Loucy (cell line): ENCODE results near the gene SLC4A3.
"Not testable (repeated sequence)": the region's sequence is repeated elsewhere in the genome, so short reads cannot be mapped to it uniquely, and the experiment has no call there.

Source experiments
- H2AFZ ChIP-seq: fragments of 200-600 bp; sonication (generic); 2 replicates; pipeline ENCODE4 v1.6.0; 2016; ENCODE audit warnings: antibody characterized with exemption, mild to moderate bottlenecking, low read length, moderate library complexity
- H3F3A ChIP-seq: fragments of 200-600 bp; 2 replicates; pipeline ENCODE4 v1.6.0; 2016; ENCODE audit warnings: antibody characterized with exemption, low read depth, mild to moderate bottlenecking
- H3K27me3 ChIP-seq: fragments of 200-600 bp; sonication (generic); 2 replicates; pipeline ENCODE4 v1.6.1; 2014; ENCODE audit warnings: low read length, mild to moderate bottlenecking; ENCODE audit not compliant: insufficient read depth, poor library complexity, severe bottlenecking
- H3K36me3 ChIP-seq: fragments of 200-600 bp; sonication (generic); 2 replicates; pipeline ENCODE4 v1.6.1; 2016; ENCODE audit warnings: low read length; ENCODE audit not compliant: insufficient read depth
- H3K4me1 ChIP-seq: fragments of 200-600 bp; sonication (generic); 2 replicates; pipeline ENCODE4 v1.5.1; 2014; ENCODE audit warnings: low read length, mild to moderate bottlenecking; ENCODE audit not compliant: insufficient read depth, poor library complexity, severe bottlenecking
- H3K4me2 ChIP-seq: fragments of 200-600 bp; sonication (generic); 2 replicates; pipeline ENCODE4 v1.6.0; 2014; ENCODE audit warnings: antibody characterized with exemption, low read length, low read depth, mild to moderate bottlenecking; ENCODE audit not compliant: poor library complexity, severe bottlenecking
- H3K4me3 ChIP-seq: fragments of 200-600 bp; sonication (generic); 2 replicates; pipeline ENCODE4 v1.5.1; 2014; ENCODE audit warnings: low read length, mild to moderate bottlenecking, mixed read lengths; ENCODE audit not compliant: poor library complexity, severe bottlenecking
- H3K79me2 ChIP-seq: fragments of 200-600 bp; sonication (generic); 2 replicates; pipeline ENCODE4 v1.6.1; 2014; ENCODE audit warnings: low read length; ENCODE audit not compliant: insufficient read depth
- H3K9ac ChIP-seq: fragments of 200-600 bp; sonication (generic); 2 replicates; pipeline ENCODE4 v1.6.0; 2014; ENCODE audit warnings: mild to moderate bottlenecking, low read depth, low read length, moderate library complexity; ENCODE audit not compliant: poor library complexity, severe bottlenecking
- H3K9me2 ChIP-seq: fragments of 200-600 bp; sonication (generic); replicated peaks from 2 replicates; pipeline ENCODE4 v1.6.1; 2016; ENCODE audit warnings: low read depth, low read length, mixed read lengths
- H3K9me3 ChIP-seq: fragments of 200-600 bp; sonication (generic); 2 replicates; pipeline ENCODE4 v1.6.1; 2014; ENCODE audit warnings: mild to moderate bottlenecking, antibody characterized with exemption, low read length, low read depth; ENCODE audit not compliant: insufficient read depth
- H4K20me1 ChIP-seq: fragments of 200-600 bp; sonication (generic); 2 replicates; pipeline ENCODE4 v1.6.0; 2014; ENCODE audit warnings: antibody characterized with exemption, low read length, mild to moderate bottlenecking; ENCODE audit not compliant: insufficient read depth, poor library complexity, severe bottlenecking
- CTCF ChIP-seq: fragments of 200-600 bp; sonication (generic); conservative IDR thresholded peaks from 2 replicates; pipeline ENCODE4 v1.5.1; 2014; ENCODE audit warnings: mild to moderate bottlenecking, antibody characterized with exemption, low read length
- EZH2phosphoT487 ChIP-seq: fragments of 200-600 bp; IDR thresholded peaks from 2 replicates; pipeline ENCODE4 v1.6.1; 2018; ENCODE audit warnings: antibody characterized with exemption, mild to moderate bottlenecking, moderate library complexity, borderline replicate concordance

SLC4A3 gene

GRCh38 chr2:219648176-219648575 is 20.7 kb downstream of the SLC4A3 start:
- no peak for TF ChIP-seq CTCF
- TF ChIP-seq EZH2phosphoT487, result no peak

GRCh38 chr2:219648963-219649362 is 21.5 kb downstream of the SLC4A3 start:
- Histone ChIP-seq H3K9ac (no peak overlapping the region), H2AFZ (no peak overlapping the region), H3F3A (no peaks in the 10 kb centered on the region), H3K4me2 (no peak overlapping the region), H4K20me1 (no peaks in the 10 kb centered on the region), H3K4me3 (no peak overlapping the region), H3K4me1 (no peaks in the 10 kb centered on the region), H3K9me3 (no peaks in the 10 kb centered on the region), H3K9me2 (no peaks in the 10 kb centered on the region), H3K79me2 (no peaks in the 10 kb centered on the region), H3K27me3 (peaks cover 7% of the 10 kb centered on the region), H3K36me3 (no peaks in the 10 kb centered on the region)
- TF ChIP-seq EZH2phosphoT487, result no peak
- TF ChIP-seq CTCF, result no peak

More at GRCh38 chr2:219648176-219648575, 20.7 kb downstream of the SLC4A3 start:
- Histone ChIP-seq H3K9me3 (no peaks in the 10 kb centered on the region), H3K27me3 (peaks cover 7% of the 10 kb centered on the region), H3K9me2 (no peaks in the 10 kb centered on the region), H3F3A (no peaks in the 10 kb centered on the region), H3K36me3 (no peaks in the 10 kb centered on the region), H3K4me1 (no peaks in the 10 kb centered on the region), H3K4me2 (no peak overlapping the region), H2AFZ (no peak overlapping the region), H4K20me1 (no peaks in the 10 kb centered on the region), H3K4me3 (no peak overlapping the region), H3K9ac (no peak overlapping the region), H3K79me2 (no peaks in the 10 kb centered on the region)

- H3K9me2 ChIP-seq, result no peaks in the 10 kb centered on the region
- H3K36me3 ChIP-seq, result no peaks in the 10 kb centered on the region
- TF ChIP-seq EZH2phosphoT487, result no peak
- TF ChIP-seq CTCF, result no peak
- H3K9ac ChIP-seq, result no peak overlapping the region
- H3K4me2 ChIP-seq, result no peak overlapping the region
- H4K20me1 ChIP-seq, result no peaks in the 10 kb centered on the region
- H3K4me1 ChIP-seq, result no peaks in the 10 kb centered on the region
- no peaks in the 10 kb centered on the region for H3K9me3 ChIP-seq
- peaks cover 7% of the 10 kb centered on the region for H3K27me3 ChIP-seq
- H3K79me2 ChIP-seq, result no peaks in the 10 kb centered on the region
- H3K4me3 ChIP-seq, result no peak overlapping the region
- no peak overlapping the region for H2AFZ ChIP-seq
- no peaks in the 10 kb centered on the region for H3F3A ChIP-seq
Measured at GRCh38 chr2:219650426-219651248, 23.2 kb downstream of the SLC4A3 start.

- not testable (repeated sequence) for H3F3A ChIP-seq, H3K4me2 ChIP-seq, H3K9me2 ChIP-seq, H4K20me1 ChIP-seq, H3K4me1 ChIP-seq, H3K4me3 ChIP-seq, H3K36me3 ChIP-seq, H3K9me3 ChIP-seq, H2AFZ ChIP-seq, H3K27me3 ChIP-seq, H3K9ac ChIP-seq, H3K79me2 ChIP-seq
Measured at GRCh38 chr2:219651656-219652055, 24.2 kb downstream of the SLC4A3 start.
